Body of pancreas (tissue), 4 donors: ENCODE data around the gene ZDHHC12.

ENCODE experiments used
- POLR2A ChIP-seq, 3 donors: fragments of 450-650 bp; IDR thresholded peaks; one replicate each; pipeline ENCODE4 v1.6.1; 2016; ENCODE audit warnings: antibody characterized with exemption in 3 of 3, mild to moderate bottlenecking in 2 of 3
- TF ChIP-seq, protein P1 (sequence below), 7 experiments: fragments of 450-650 bp in 4 of 7; fragments of 200-600 bp in 3 of 7; sonication (generic) in 3 of 7; IDR thresholded peaks; one replicate each; pipeline ENCODE4 v1.5.1; 2016 to 2019; ENCODE audit warnings: antibody characterized with exemption in 7 of 7

DNA sequence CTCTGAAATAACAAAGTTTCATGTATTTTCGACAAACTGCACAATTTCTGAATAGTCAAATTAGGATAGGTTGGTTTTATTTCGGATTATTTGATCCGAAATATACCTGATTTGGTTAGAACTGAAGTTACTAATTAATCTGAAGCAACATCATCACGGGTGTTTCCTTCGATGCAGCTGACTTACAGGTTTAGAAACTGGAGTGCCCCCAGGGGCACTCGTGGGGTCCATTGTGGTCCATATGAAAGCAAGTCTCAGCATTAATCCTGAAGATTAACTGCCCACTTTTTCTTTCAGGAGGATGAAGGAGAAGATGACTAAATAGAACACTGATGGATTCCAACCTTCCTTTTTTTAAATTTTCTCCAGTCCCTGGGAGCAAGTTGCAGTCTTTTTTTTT is 29.6 kb downstream of the ZDHHC12 start:
- TF ChIP-seq, protein P1, sequence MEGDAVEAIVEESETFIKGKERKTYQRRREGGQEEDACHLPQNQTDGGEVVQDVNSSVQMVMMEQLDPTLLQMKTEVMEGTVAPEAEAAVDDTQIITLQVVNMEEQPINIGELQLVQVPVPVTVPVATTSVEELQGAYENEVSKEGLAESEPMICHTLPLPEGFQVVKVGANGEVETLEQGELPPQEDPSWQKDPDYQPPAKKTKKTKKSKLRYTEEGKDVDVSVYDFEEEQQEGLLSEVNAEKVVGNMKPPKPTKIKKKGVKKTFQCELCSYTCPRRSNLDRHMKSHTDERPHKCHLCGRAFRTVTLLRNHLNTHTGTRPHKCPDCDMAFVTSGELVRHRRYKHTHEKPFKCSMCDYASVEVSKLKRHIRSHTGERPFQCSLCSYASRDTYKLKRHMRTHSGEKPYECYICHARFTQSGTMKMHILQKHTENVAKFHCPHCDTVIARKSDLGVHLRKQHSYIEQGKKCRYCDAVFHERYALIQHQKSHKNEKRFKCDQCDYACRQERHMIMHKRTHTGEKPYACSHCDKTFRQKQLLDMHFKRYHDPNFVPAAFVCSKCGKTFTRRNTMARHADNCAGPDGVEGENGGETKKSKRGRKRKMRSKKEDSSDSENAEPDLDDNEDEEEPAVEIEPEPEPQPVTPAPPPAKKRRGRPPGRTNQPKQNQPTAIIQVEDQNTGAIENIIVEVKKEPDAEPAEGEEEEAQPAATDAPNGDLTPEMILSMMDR (IDR thresholded peaks at IDR 0.05) = no peak
- TF ChIP-seq POLR2A (IDR thresholded peaks at IDR 0.05) = no peak
